ENCODE data around the gene POU3F1. TPM values are rescaled to one million over a fixed set of nuclear protein-coding genes. Genes with fewer than 3 reads are reported as not detected.

Gene POU3F1
- not detected in 5 replicates for total RNA-seq (2022; extraction: Qiagen RNA extraction)

GRCh38 chr1:38046333-38046883 lies at the start of gene POU3F1:
TSS of gene POU3F1 (minus strand) at chr1:38046793. CDS start at chr1:38046743, 50 bp downstream.

GRCh38 chr1:38012363-38013226 lies 34.0 kb downstream of the POU3F1 start, which contains the start of gene UTP11:
TSS of gene UTP11 (plus strand) at chr1:38012734. CDS start at chr1:38012803, 69 bp downstream.

GRCh38 chr1:38005195-38006007 lies 41.2 kb downstream of the POU3F1 start, which contains the start of gene FHL3:
TSS of gene FHL3 (minus strand) at chr1:38005514. CDS start at chr1:37999412, 6,102 bp downstream.

Other genes starting within 250 kb of the POU3F1 start
- 38.0 to 61.6 TPM (median 57.4 TPM) in 5 replicates for gene C1orf122, start 239.0 kb downstream of the POU3F1 start, total RNA-seq (2022; extraction: Qiagen RNA extraction)
- 12.1 to 18.9 TPM (median 16.9 TPM) in 5 replicates for gene YRDC, start 238.6 kb downstream of the POU3F1 start, total RNA-seq (2022; extraction: Qiagen RNA extraction)
- gene MTF1, start 187.2 kb downstream of the POU3F1 start, total RNA-seq (2022; extraction: Qiagen RNA extraction): 3.8 to 5.3 TPM (median 4.3 TPM) in 5 replicates
- 4.0 to 4.6 TPM (median 4.2 TPM) in 5 replicates for gene INPP5B, start 99.7 kb downstream of the POU3F1 start, total RNA-seq (2022; extraction: Qiagen RNA extraction)
- 45.5 to 82.5 TPM (median 50.3 TPM) in 5 replicates for gene SF3A3, start 56.8 kb downstream of the POU3F1 start, total RNA-seq (2022; extraction: Qiagen RNA extraction)
- 7.0 to 10.6 TPM (median 8.6 TPM) in 5 replicates for gene FHL3, start 41.3 kb downstream of the POU3F1 start, total RNA-seq (2022; extraction: Qiagen RNA extraction)
- 38.8 to 68.4 TPM (median 40.1 TPM) in 5 replicates for gene UTP11, start 34.1 kb downstream of the POU3F1 start, total RNA-seq (2022; extraction: Qiagen RNA extraction)